HCT116 (cell line): ENCODE measurements around the gene TMX3.

Source experiments
- EZH2phosphoT487 ChIP-seq: fragments of 200-600 bp; IDR thresholded peaks from 2 replicates; pipeline ENCODE4 v1.6.1; 2018; ENCODE audit warnings: antibody characterized with exemption, borderline replicate concordance
- POLR2A ChIP-seq: IDR thresholded peaks from 2 replicates; pipeline ENCODE4 v1.7.0; 2011; ENCODE audit warnings: borderline replicate concordance; ENCODE audit not compliant: insufficient read depth, insufficient read length; ENCODE audit errors: extremely low read depth
- RAD21 ChIP-seq: IDR thresholded peaks from 2 replicates; pipeline ENCODE4 v1.6.1; 2012; ENCODE audit warnings: low read depth, mild to moderate bottlenecking
- TF ChIP-seq, protein P1 (sequence below), 3 experiments: fragments of 200-600 bp in 1 of 3; sonication (generic) in 1 of 3; IDR thresholded peaks in 2 of 3; conservative IDR thresholded peaks in 1 of 3; 2 replicates each; pipeline ENCODE4 v1.5.1; 2012 to 2017; ENCODE audit warnings: low read depth in 2 of 3, low read length in 2 of 3, antibody characterized with exemption in 1 of 3, borderline replicate concordance in 1 of 3, control low read depth in 1 of 3, mild to moderate bottlenecking in 1 of 3, mixed read lengths in 1 of 3, mixed run types in 1 of 3, moderate library complexity in 1 of 3; ENCODE audit not compliant: insufficient read depth in 1 of 3

DNA sequence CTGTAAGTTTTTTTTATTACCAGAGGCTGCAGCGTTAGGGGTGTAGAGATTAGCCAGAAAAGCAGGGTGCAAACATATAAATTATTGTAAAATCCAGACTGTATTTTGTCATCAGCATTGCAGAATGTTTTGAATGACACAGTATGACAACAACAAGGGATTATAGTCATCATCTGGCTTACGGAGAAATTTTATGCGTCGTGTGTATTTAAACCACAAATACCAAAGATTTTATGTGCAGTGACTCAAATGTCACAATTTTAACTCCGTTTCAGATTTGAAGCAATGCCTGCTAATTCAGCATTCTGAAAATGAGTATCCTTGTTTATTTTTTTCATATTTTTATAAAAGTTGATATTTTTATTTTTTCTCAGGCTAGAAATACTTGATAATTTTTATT lies 19.4 kb upstream of the TMX3 start:
- TF ChIP-seq POLR2A (no peak), EZH2phosphoT487 (no peak), RAD21 (no peak)
- TF ChIP-seq, protein P1, sequence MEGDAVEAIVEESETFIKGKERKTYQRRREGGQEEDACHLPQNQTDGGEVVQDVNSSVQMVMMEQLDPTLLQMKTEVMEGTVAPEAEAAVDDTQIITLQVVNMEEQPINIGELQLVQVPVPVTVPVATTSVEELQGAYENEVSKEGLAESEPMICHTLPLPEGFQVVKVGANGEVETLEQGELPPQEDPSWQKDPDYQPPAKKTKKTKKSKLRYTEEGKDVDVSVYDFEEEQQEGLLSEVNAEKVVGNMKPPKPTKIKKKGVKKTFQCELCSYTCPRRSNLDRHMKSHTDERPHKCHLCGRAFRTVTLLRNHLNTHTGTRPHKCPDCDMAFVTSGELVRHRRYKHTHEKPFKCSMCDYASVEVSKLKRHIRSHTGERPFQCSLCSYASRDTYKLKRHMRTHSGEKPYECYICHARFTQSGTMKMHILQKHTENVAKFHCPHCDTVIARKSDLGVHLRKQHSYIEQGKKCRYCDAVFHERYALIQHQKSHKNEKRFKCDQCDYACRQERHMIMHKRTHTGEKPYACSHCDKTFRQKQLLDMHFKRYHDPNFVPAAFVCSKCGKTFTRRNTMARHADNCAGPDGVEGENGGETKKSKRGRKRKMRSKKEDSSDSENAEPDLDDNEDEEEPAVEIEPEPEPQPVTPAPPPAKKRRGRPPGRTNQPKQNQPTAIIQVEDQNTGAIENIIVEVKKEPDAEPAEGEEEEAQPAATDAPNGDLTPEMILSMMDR (IDR thresholded peaks at IDR 0.05 in 2 of 3, conservative IDR thresholded peaks at IDR 0.05 in 1 of 3; ENCODE audit: borderline replicate concordance in 1 of 3, insufficient read depth in 1 of 3, low read depth in 2 of 3, low read length in 2 of 3) = no peak
